ENCODE measurements around the gene HYI. TPM values are rescaled to one million over a fixed set of nuclear protein-coding genes. Genes with fewer than 3 reads are reported as not detected.

Gene HYI
- total and polyA plus RNA-seq, 2 experiments from 2014 or later, result 14.3 to 18.9 TPM

GRCh38 chr1:43450251-43450941 is 3.3 kb downstream of the HYI start:
- Mint-ChIP-seq H3K27ac (no peak overlapping the region), H3K4me1 (peaks cover 20% of the 10 kb centered on the region), H3K27me3 (ENCODE audit: insufficient read depth, low read depth, poor library complexity) (peaks cover 21% of the 10 kb centered on the region), H3K4me3 (no peak overlapping the region), H3K9me3 (peaks cover 3% of the 10 kb centered on the region; the same call in 2 of the 3 replicates), H3K36me3 (ENCODE audit: low read depth) (peaks cover 50% of the 10 kb centered on the region)
- H3K9me2 ChIP-seq (ENCODE audit: insufficient read depth), result no peaks in the 10 kb centered on the region
- no peaks in the 10 kb centered on the region; the same call in 1 of the 2 replicates for H3K36me3 ChIP-seq (ENCODE audit: insufficient read depth)
- DNase-seq (ENCODE audit: low spot score) (no peak), ATAC-seq (no peak)
- no peaks in the 10 kb centered on the region; the same call in 1 of the 2 replicates for H4K20me1 ChIP-seq (replicated peaks; ENCODE audit: insufficient read depth)
- no peak for TF ChIP-seq CREB1 (CRISPR knock-in tag; IDR thresholded peaks at IDR 0.05; ENCODE audit: low read depth)
- TF ChIP-seq STAT1 (IDR thresholded peaks at IDR 0.05; ENCODE audit: unreplicated experiment), result no peak
- TF ChIP-seq NANOG (IDR thresholded peaks at IDR 0.05; ENCODE audit: borderline replicate concordance), result no peak
- no peak for TF ChIP-seq CTCF (conservative IDR thresholded peaks at IDR 0.05; ENCODE audit: low read depth in 2 of 2)
- no peak for TF ChIP-seq ZNF331 (CRISPR knock-in tag; IDR thresholded peaks at IDR 0.05; ENCODE audit: low read depth)
- no peak for TF ChIP-seq JUNB (IDR thresholded peaks at IDR 0.05; ENCODE audit: unreplicated experiment)
- TF ChIP-seq ZNF462 (CRISPR knock-in tag; IDR thresholded peaks at IDR 0.05), result no peak
- TF ChIP-seq EZH2 (IDR thresholded peaks at IDR 0.05; ENCODE audit: low read depth, unreplicated experiment), result no peak
- no peak for TF ChIP-seq ETS1 (IDR thresholded peaks at IDR 0.05)
- TF ChIP-seq POLR2AphosphoS5 (IDR thresholded peaks at IDR 0.05; ENCODE audit: low read depth), result no peak
- no peak for TF ChIP-seq EZH2phosphoT487 (IDR thresholded peaks at IDR 0.05; ENCODE audit: unreplicated experiment)
- no peak for TF ChIP-seq REST (IDR thresholded peaks at IDR 0.05; ENCODE audit: unreplicated experiment)
- no peak for TF ChIP-seq ZNF114 (CRISPR knock-in tag; IDR thresholded peaks at IDR 0.05)
- no peaks in the 10 kb centered on the region for H3K27me3 ChIP-seq (ENCODE audit: insufficient read depth)
- H3K4me1 ChIP-seq (ENCODE audit: insufficient read depth), result peaks cover 6% of the 10 kb centered on the region
- no peaks in the 10 kb centered on the region for H3K79me2 ChIP-seq (replicated peaks; ENCODE audit: insufficient read depth)
- H3K27ac ChIP-seq (ENCODE audit: low read depth), result no peak overlapping the region
- H2AFZ ChIP-seq, result no peak overlapping the region
- H3K4me2 ChIP-seq, result no peak overlapping the region
- H3K4me3 ChIP-seq, result no peak overlapping the region
- H3F3A ChIP-seq (replicated peaks; ENCODE audit: low read depth), result no peaks in the 10 kb centered on the region
